Ureter (tissue), 1 donor: ENCODE data around the gene CPNE4. TPM values are rescaled to one million over a fixed set of nuclear protein-coding genes. Genes with fewer than 3 reads are reported as not detected.
A peak's percentile ranks its signal among the peaks of the same experiment; 100 is the strongest.
"Not testable (repeated sequence)": the region's sequence is repeated elsewhere in the genome, so short reads cannot be mapped to it uniquely, and the experiment has no call there.

Source experiments
- DNase-seq: peaks from one replicate; pipeline ENCODE4 v3.0.0-alpha.2; 2020; ENCODE audit warnings: low spot score
- total RNA-seq: library from RNA; stranded (reverse); gene quantifications from one replicate; pipeline ENCODE4 v1.2.4, GENCODE V29; 2023
- donor health status: DM: yes; HTN: yes; CAD: no.

Gene CPNE4
- total RNA-seq, 1 donor from 2014 or later: 1.9 TPM

- no peak for DNase-seq
Measured at GRCh38 chr3:131538968-131539367, 495.8 kb downstream of the CPNE4 start.

DNA sequence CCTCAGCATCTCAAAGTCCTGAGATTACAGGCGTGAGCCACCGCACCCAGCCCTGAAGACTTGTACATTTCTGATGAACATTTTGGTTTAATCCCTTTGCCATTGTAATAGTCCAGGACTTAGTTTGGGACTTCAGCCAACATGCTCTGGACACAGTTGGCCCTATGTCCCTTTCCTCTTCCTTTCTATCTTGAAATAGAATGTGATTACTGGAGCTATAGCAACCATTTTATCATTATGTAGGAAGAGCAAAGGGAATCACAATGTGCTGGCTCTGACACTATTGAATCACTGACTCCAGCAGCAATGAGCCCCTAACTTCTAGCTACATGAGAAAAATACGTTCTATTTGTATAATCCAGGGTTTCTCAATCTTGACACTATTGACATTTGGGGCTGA, 497.3 kb downstream of the CPNE4 start:
- DNase-seq: no peak

DNA sequence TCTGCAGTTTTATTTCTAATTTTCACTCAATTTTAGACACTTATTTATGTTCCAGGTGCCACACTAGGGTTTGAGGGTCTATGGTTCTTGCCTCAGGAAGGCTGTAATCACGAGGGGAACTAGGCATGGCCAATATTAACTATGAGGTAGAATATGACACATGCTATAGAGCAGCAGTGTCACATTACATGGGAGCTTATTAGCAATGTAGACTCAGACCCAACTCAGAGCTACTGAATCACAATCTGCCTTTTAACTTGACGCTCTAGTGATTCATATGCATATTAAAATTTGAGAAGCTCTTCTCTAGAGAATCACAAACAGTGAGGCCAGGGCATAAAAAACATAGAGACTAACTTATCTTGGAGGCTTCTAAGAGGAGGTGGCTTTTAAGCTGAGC, 499.2 kb downstream of the CPNE4 start:
- no peak for DNase-seq

DNA sequence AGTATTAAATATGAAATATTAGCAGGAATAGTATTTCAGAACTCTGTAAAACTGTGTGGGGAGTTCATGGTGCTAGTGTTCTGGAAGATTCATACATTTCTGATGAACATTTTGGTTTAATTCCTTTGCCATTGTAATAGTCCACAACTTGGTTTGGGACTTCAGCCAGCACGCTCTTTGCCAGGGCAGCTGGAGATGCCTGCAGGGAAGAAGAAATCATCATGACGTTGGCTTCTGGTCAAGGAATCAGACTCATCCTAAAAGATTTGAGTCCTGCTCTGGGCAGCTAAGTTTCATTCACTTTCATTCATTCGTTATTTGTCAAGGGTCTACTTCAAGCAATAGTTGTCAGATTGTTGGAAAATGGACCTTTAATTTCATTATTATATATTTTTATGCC, 499.7 kb downstream of the CPNE4 start:
- no peak for DNase-seq

- DNase-seq: no peak
Measured at GRCh38 chr3:131532645-131533044, 502.2 kb downstream of the CPNE4 start.

DNA sequence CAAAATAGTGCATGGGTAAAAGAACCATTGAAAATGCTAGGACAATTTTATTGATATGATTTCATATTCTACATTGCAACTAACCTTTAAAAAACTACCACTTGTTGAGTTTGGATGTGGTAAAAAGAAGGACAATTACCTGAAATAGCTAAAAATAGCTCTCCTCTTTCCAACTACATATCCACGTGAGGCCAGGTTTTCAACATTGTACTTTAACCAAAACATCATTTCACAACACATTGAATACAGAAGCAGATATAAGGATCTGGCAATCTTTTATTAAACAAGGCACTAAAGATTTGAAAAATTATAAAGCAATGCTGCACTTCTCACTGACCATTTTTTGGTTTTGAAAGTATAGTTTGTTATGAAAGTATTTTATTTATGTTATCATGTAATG, 504.0 kb downstream of the CPNE4 start:
- no peak for DNase-seq

DNA sequence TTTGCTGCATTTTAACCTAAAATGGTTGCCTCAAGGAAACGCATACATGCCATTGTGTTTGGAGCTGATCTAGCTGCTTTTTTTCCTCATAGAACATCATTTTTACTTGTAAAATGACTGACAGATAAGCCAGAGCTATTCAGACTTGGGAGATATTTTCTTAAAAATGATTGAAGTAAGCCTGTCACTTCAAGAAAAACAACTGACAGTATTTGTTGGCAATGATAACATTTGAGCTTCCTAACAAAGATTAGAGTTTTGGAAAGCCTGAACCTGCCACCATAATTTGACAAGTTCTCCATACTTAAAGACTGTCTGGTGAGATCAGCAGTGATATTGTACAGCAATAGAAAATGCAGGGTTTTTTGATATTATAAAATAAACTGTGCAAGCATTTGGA, 504.4 kb downstream of the CPNE4 start:
- DNase-seq: no peak

DNA sequence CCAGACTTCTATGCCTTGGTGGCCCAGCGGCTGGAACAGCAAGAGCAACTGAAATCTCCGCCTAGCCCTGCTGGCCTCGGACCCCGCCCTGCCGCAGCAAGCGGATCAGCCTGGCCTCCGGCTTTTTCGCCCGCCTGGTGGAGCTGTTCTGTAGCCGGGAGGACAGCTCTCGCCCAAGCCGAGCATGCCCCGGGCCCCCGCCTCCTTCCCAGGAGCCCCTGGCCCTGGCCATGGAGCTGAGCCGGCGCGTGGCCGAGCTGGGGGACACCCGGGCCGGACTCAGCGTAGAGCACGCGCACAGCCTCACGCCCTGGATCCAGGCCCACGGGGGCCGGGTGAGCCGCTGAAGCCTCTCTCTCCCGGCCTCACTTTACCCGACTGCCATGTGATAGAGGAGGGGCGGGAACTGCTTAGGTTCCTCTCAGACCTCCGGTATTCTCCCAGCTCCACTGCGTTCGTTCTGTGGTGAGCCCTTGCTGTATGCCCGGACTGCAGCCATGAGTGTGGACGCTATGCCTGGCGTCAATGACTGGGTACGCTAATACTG, 507.9 kb downstream of the CPNE4 start:
- DNase-seq: peak; percentile 45

GRCh38 chr3:131518680-131519079, 516.1 kb downstream of the CPNE4 start:
- DNase-seq: no peak

DNA sequence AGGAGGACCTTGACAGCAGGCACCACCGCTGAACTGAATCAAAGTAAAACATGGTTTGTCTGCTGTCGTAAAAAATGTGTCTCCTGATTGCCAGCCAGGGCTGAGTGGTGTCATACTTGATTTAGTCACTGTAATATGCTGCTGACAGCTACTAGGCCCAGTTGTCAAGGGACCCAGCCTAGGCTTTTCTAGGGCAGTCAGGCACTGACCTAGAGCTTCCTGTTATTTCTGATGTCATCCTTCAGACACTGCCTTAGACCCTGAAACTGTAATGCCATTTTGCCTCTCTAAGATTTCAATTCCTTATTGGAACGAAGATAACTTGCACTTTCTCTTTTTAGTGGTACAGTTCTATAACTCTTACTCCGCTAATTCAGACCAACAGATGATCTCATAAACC, 529.4 kb downstream of the CPNE4 start:
- no peak for DNase-seq

- no peak for DNase-seq
Measured at GRCh38 chr3:131503320-131503635, 531.5 kb downstream of the CPNE4 start.

DNA sequence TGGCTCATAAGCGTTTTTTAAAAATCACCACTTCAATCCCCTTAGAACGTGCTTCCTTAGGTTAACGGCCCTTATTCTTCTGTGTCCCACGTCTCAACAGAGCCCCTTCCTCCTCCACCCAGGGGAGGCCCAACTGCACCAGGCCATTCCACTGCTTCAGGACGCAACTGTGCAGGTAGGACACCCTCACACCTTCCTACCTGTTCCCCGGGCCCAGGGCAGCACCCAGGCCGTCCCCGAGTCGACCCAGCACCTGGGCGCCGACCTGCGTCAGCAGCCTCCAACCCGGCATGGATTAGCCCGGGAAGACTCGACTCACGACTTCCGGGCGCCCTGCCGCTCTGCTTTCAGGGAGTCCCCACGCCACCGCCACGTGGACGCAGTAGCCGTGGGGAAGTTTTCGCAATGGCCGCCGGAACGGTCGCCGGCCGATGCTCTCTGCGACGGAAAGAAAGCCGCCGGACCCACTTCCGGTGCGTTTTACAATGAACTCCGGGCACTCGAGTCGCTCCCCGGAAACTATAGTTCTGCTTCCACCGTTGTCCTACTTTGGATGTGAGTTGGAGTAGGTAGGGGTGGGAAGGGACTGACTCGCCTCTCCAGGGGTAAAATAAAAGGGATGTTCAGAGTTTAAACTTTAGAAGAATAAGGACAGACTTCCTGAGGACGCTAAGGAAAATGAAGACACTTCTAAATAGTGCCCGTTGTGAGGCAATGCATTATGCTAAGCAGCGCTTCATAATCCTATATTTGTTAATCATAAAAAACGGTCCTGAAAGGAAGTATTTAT, 532.1 kb downstream of the CPNE4 start, which contains the start of gene MRPL3:
Gene MRPL3 (minus strand): TSS at position 442 of the 790 bp plus-strand sequence. CDS start 150 bp downstream, at position 292.
- peak; percentile 88 for DNase-seq

DNA sequence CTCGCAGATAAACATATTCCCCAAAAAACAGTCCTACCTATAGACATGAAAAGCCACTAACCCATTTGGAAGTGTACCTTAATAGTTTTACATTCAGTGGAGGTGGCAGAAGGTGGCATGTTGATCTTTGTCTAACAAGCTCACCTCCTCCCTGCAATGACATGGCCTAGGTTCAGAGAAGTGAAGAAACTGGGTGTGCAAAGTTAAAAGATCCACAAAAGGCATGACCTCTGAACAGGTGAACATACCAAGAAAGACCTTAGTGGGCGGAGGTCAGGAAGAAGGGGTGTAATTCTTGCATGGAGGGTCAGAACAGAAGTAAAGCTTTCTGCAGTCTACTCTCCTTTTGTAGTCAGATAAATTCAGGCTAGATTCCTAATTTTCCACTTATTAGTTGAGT, 532.9 kb downstream of the CPNE4 start:
- no peak for DNase-seq

DNA sequence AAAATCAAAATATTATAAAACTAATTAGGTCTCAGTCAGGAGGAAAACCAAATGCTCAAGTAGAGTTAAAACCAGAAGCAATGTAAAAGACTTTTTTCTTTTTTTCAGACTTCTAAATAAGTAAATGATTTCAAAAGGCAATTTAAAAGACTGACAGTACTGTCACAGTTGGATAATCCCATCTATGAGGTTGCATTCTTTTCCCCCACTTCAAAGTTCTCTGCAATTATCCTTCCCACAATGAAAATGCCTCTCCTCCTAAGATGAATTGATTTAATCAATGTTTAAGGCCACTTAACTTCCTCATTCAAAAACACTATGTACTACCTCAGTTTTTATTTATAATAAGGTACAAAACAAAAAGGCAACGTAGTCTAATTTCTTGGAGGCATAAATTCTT, 540.1 kb downstream of the CPNE4 start:
- no peak for DNase-seq

DNA sequence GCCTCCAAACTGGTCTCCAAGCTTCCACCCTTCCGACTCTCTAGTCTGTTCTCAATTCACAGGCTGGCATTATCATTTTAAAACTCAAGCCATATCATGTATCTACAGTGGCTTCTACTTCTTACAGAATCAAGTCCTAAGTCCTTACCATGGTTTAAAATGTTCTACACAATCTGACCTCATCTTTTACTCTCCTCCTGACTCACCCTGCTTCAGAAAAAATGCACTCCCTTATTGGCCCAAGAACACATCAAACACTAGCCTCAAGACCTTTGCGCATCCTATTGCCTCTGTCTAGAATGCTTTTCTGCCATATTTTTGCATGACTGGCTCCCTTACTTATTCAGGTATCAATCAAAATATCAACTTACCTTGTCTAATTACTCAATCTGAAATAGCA, 543.0 kb downstream of the CPNE4 start:
- DNase-seq: no peak

DNA sequence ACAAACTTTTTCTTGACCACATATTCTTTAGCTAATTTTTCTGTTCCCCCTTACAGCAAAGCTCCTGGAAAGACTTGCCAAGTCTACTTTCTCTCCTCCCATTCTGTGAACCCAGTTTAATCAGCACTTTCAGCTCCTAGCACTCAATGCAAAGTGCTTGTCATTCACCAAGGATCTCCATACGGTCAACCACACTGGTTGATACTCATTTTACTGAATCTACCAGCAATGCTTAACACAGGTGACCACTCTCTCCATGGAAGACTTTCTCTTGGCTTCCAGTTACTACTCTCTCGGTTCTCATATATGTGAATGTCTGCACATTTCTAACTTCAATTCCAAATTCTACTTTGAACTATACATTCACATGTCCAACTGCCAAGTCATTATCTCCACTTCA, 543.7 kb downstream of the CPNE4 start:
- DNase-seq: no peak

GRCh38 chr3:131486545-131486944, 548.3 kb downstream of the CPNE4 start:
- not testable (repeated sequence) for DNase-seq

- DNase-seq: no peak
Measured at GRCh38 chr3:131485119-131485518, 549.7 kb downstream of the CPNE4 start.

DNA sequence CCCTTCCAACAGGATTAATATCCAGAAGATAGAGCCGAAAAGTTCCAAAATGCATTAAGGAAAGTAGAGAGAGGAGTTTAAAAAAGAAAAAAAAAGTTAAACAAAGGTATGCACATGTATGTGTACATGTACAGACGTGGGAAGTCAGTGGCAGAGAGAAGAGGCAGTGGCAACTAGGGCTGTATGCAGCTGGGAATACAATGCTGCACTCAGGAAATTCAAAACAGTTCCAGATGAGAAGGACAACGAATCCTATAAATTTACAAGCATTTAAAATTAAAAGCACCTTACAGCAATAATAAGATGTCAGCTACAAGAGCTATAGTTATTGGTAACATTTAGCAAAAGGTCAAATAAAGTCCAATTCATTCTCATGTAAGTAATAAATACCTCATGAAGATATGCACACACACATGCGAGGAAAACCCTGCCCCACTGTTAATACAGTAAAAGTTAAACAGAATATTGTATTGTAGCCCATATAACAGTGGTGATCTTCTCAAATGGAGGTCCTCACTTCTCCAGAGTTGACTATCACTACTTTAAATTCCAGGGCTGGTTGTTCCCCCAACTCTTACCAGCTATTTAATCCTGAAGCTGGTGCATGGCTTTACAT, 550.2 kb downstream of the CPNE4 start:
- no peak for DNase-seq
